K562 (cell line): ENCODE measurements around the gene DDX41. TPM values are rescaled to one million over a fixed set of nuclear protein-coding genes. Genes with fewer than 3 reads are reported as not detected.

Experiments
- ARNT ChIP-seq, 2 experiments: fragments of 450-650 bp; IDR thresholded peaks; 2 replicates each; pipeline ENCODE4 v1.6.1; 2016; ENCODE audit warnings: mild to moderate bottlenecking in 1 of 2
- CAMTA2 ChIP-seq: fragments of 250-450 bp; sonication (Bioruptor Pico); conservative IDR thresholded peaks from 2 replicates; pipeline ENCODE4 v1.5.1; 2022
- KDM2B ChIP-seq: fragments of 250-450 bp; sonication (Bioruptor Pico); IDR thresholded peaks from 2 replicates; pipeline ENCODE4 v1.8.0; 2021; ENCODE audit warnings: mild to moderate bottlenecking, moderate library complexity
- KDM5B ChIP-seq: fragments of 200-600 bp; sonication (generic); IDR thresholded peaks from 2 replicates; pipeline ENCODE4 v1.6.1; 2012; ENCODE audit warnings: low read depth, mild to moderate bottlenecking, moderate library complexity, low read length, control low read depth, inconsistent platforms; ENCODE audit not compliant: insufficient replicate concordance
- MCM7 ChIP-seq, 2 experiments: fragments of 450-650 bp; IDR thresholded peaks; 2 replicates each; pipeline ENCODE4 v1.6.1; 2016 to 2018
- MEF2A ChIP-seq: IDR thresholded peaks from 2 replicates; pipeline ENCODE4 v1.6.1; 2011; ENCODE audit warnings: low read depth, mild to moderate bottlenecking, low read length, moderate library complexity; ENCODE audit not compliant: control insufficient read depth
- NR2C2 ChIP-seq, 2 experiments: fragments of 200-800 bp in 1 of 2; sonication (Bioruptor generic) in 1 of 2; sonication (generic) in 1 of 2; formaldehyde crosslinking in 1 of 2; IDR thresholded peaks; 2 replicates each; pipeline versions ENCODE4 v1.6.1 to v1.8.0; 2016 to 2022; ENCODE audit warnings: mild to moderate bottlenecking in 1 of 2, missing compliant biosample characterization in 1 of 2, missing genetic modification characterization in 1 of 2, missing genetic modification reagents in 1 of 2
- POLR2B ChIP-seq: fragments of 450-650 bp; IDR thresholded peaks from 2 replicates; pipeline ENCODE4 v1.6.1; 2018; ENCODE audit warnings: low read depth; ENCODE audit not compliant: partially characterized antibody
- RFX5 ChIP-seq: IDR thresholded peaks from 2 replicates; pipeline ENCODE4 v1.6.1; 2011; ENCODE audit warnings: low read depth, mild to moderate bottlenecking, improper control_type of control experiment, low read length
- polyA plus RNA-seq, 8 experiments: library from polyadenylated mRNA; depleted of rRNA in 4 of 8; stranded (reverse) in 5 of 8; unstranded in 3 of 8; fragments of >200 nt; fragmentation: Nextera tagmentation in 2 of 8; fragmentation: Illumina TruSeq in 1 of 8; extraction: Ambion mirVana in 2 of 8; extraction: Trizol in 1 of 8; gene quantifications; 2 replicates each; pipeline versions ENCODE4 v1.2.1 to v1.2.3, GENCODE V29; 2011 to 2014; ENCODE audit warnings: inconsistent platforms in 1 of 8, missing spikeins in 1 of 8
- total RNA-seq, 7 experiments: library from RNA; depleted of rRNA in 6 of 7; stranded (reverse); fragments of >200 nt in 6 of 7; fragmentation: Illumina TruSeq in 2 of 7; extraction: Trizol in 2 of 7; gene quantifications; 2 replicates each; pipeline versions ENCODE4 v1.2.1 to v1.2.3, GENCODE V29; 2011 to 2021; ENCODE audit warnings: low replicate concordance in 1 of 7
- TF ChIP-seq, protein P1 (sequence below): fragments of 250-450 bp; sonication (Bioruptor Pico); IDR thresholded peaks from 2 replicates; pipeline ENCODE4 v1.5.0; 2021; ENCODE audit warnings: mild to moderate bottlenecking, borderline replicate concordance
- TF ChIP-seq, protein P2 (sequence below): fragments of 250-450 bp; sonication (Bioruptor Pico); IDR thresholded peaks from 2 replicates; pipeline ENCODE4 v1.8.0; 2022; ENCODE audit warnings: moderate library complexity, mild to moderate bottlenecking, inconsistent platforms
- TF ChIP-seq, protein P3 (sequence below): fragments of 250-450 bp; sonication (Bioruptor Pico); IDR thresholded peaks from 2 replicates; pipeline ENCODE4 v1.9.0; 2021; ENCODE audit warnings: mild to moderate bottlenecking, inconsistent platforms
- TF ChIP-seq, protein P4 (sequence below), 3 experiments: fragments of 200-800 bp in 1 of 3; fragments of 250-450 bp in 1 of 3; fragments of 450-650 bp in 1 of 3; sonication (Bioruptor Pico) in 1 of 3; sonication (Bioruptor generic) in 1 of 3; formaldehyde crosslinking in 1 of 3; IDR thresholded peaks; 2 replicates each; pipeline versions ENCODE4 v1.6.1 to v1.8.0; 2016 to 2022; ENCODE audit warnings: mild to moderate bottlenecking in 2 of 3, missing genetic modification characterization in 2 of 3, missing compliant biosample characterization in 1 of 3, moderate library complexity in 1 of 3
- TF ChIP-seq, protein P5 (sequence below): fragments of 250-450 bp; sonication (Bioruptor Pico); IDR thresholded peaks from 2 replicates; pipeline ENCODE4 v1.4.0; 2020; ENCODE audit warnings: borderline replicate concordance

DDX41 gene
- total and polyA plus RNA-seq, 9 of the 15 experiments (the other 6 are each of a cell fraction or from before 2014, with no cell fraction given), result 38.2 to 284 (median 116) TPM

DNA sequence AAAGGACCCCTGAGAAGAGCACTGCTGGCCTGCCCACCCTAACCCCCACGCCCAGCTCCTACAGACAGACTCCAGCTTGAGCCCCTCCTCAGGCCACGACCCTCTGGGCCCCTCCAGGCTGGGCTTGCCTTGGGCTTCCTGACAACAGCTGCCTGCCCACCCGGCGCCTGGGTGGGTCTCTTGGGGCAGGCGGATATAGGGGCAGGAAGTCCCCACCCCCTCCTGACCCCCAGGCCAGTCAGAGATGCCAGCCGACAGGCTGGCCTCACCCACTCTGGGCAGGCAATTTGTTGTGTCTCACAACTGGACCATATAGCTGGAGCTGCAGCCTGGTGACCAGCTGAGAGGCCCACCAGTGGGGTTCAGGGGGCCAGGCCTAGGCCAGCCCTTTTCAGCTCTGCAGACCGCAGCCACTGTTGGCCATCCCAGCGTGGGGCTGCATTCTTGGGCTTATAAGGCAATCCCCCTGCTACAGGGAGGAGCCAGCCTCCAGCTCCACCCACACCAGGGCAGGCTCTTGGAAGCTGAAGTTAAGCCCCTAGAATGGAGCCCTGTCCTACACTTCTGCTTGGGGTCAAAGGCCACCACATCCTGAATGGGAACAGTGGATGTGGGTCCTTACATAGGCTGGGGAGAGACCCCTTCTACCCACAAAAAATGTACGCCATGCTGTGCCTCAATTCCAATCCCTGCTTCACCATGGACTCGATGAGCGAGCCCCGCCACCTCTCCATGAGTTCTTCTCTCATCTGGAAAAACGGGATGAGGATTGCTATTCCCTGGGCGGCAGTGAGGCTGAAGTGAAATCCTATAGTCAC is 21.3 kb downstream of the DDX41 start (continued):
- TF ChIP-seq, protein P1, sequence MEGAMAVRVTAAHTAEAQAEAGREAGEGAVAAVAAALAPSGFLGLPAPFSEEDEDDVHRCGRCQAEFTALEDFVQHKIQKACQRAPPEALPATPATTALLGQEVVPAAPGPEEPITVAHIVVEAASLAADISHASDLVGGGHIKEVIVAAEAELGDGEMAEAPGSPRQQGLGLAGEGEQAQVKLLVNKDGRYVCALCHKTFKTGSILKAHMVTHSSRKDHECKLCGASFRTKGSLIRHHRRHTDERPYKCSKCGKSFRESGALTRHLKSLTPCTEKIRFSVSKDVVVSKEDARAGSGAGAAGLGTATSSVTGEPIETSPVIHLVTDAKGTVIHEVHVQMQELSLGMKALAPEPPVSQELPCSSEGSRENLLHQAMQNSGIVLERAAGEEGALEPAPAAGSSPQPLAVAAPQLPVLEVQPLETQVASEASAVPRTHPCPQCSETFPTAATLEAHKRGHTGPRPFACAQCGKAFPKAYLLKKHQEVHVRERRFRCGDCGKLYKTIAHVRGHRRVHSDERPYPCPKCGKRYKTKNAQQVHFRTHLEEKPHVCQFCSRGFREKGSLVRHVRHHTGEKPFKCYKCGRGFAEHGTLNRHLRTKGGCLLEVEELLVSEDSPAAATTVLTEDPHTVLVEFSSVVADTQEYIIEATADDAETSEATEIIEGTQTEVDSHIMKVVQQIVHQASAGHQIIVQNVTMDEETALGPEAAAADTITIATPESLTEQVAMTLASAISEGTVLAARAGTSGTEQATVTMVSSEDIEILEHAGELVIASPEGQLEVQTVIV (CRISPR knock-in tag), result no peak
- TF ChIP-seq KDM5B (peak; percentile 24), MCM7 (IDR thresholded peaks at IDR 0.05) (no peak), KDM2B (CRISPR knock-in tag) (no peak), CAMTA2 (CRISPR knock-in tag) (no peak), ARNT (IDR thresholded peaks at IDR 0.05) (no peak), RFX5 (no peak), MEF2A (no peak), POLR2B (no peak), NR2C2 (CRISPR knock-in tag; IDR thresholded peaks at IDR 0.05) (no peak), NR2C2 (tag; IDR thresholded peaks at IDR 0.05) (peak; percentile 47; the same call in 1 of the 2 replicates)
- TF ChIP-seq, protein P2, sequence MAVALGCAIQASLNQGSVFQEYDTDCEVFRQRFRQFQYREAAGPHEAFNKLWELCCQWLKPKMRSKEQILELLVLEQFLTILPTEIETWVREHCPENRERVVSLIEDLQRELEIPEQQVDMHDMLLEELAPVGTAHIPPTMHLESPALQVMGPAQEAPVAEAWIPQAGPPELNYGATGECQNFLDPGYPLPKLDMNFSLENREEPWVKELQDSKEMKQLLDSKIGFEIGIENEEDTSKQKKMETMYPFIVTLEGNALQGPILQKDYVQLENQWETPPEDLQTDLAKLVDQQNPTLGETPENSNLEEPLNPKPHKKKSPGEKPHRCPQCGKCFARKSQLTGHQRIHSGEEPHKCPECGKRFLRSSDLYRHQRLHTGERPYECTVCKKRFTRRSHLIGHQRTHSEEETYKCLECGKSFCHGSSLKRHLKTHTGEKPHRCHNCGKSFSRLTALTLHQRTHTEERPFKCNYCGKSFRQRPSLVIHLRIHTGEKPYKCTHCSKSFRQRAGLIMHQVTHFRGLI (CRISPR knock-in tag), result no peak
- TF ChIP-seq, protein P3, sequence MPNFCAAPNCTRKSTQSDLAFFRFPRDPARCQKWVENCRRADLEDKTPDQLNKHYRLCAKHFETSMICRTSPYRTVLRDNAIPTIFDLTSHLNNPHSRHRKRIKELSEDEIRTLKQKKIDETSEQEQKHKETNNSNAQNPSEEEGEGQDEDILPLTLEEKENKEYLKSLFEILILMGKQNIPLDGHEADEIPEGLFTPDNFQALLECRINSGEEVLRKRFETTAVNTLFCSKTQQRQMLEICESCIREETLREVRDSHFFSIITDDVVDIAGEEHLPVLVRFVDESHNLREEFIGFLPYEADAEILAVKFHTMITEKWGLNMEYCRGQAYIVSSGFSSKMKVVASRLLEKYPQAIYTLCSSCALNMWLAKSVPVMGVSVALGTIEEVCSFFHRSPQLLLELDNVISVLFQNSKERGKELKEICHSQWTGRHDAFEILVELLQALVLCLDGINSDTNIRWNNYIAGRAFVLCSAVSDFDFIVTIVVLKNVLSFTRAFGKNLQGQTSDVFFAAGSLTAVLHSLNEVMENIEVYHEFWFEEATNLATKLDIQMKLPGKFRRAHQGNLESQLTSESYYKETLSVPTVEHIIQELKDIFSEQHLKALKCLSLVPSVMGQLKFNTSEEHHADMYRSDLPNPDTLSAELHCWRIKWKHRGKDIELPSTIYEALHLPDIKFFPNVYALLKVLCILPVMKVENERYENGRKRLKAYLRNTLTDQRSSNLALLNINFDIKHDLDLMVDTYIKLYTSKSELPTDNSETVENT (CRISPR knock-in tag), result no peak
- TF ChIP-seq, protein P4, sequence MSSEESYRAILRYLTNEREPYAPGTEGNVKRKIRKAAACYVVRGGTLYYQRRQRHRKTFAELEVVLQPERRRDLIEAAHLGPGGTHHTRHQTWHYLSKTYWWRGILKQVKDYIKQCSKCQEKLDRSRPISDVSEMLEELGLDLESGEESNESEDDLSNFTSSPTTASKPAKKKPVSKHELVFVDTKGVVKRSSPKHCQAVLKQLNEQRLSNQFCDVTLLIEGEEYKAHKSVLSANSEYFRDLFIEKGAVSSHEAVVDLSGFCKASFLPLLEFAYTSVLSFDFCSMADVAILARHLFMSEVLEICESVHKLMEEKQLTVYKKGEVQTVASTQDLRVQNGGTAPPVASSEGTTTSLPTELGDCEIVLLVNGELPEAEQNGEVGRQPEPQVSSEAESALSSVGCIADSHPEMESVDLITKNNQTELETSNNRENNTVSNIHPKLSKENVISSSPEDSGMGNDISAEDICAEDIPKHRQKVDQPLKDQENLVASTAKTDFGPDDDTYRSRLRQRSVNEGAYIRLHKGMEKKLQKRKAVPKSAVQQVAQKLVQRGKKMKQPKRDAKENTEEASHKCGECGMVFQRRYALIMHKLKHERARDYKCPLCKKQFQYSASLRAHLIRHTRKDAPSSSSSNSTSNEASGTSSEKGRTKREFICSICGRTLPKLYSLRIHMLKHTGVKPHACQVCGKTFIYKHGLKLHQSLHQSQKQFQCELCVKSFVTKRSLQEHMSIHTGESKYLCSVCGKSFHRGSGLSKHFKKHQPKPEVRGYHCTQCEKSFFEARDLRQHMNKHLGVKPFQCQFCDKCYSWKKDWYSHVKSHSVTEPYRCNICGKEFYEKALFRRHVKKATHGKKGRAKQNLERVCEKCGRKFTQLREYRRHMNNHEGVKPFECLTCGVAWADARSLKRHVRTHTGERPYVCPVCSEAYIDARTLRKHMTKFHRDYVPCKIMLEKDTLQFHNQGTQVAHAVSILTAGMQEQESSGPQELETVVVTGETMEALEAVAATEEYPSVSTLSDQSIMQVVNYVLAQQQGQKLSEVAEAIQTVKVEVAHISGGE (CRISPR knock-in tag; IDR thresholded peaks at IDR 0.05), result no peak; a peak in 1 of 6 replicates
- TF ChIP-seq, protein P5, sequence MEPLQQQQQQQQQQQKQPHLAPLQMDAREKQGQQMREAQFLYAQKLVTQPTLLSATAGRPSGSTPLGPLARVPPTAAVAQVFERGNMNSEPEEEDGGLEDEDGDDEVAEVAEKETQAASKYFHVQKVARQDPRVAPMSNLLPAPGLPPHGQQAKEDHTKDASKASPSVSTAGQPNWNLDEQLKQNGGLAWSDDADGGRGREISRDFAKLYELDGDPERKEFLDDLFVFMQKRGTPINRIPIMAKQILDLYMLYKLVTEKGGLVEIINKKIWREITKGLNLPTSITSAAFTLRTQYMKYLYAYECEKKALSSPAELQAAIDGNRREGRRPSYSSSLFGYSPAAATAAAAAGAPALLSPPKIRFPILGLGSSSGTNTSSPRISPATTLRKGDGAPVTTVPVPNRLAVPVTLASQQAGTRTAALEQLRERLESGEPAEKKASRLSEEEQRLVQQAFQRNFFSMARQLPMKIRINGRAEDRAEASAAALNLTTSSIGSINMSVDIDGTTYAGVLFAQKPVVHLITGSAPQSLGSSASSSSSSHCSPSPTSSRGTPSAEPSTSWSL (CRISPR knock-in tag), result no peak
